Smooth muscle cell (in vitro differentiated cells): ENCODE measurements around the gene ITGAV. TPM values are rescaled to one million over a fixed set of nuclear protein-coding genes. Genes with fewer than 3 reads are reported as not detected.

Experiments
- DNase-seq: peaks from one replicate; lab custom pipeline; 2025; ENCODE audit not compliant: unreplicated experiment; lab: John Stamatoyannopoulos, UW
- H2AFZ ChIP-seq: fragments of 200-600 bp; sonication (generic); 2 replicates; pipeline ENCODE4 v1.6.0; 2016; ENCODE audit warnings: antibody characterized with exemption, low read depth, mild to moderate bottlenecking
- H3F3A ChIP-seq: fragments of 200-600 bp; sonication (generic); 2 replicates; pipeline ENCODE4 v1.6.0; 2017; ENCODE audit warnings: antibody characterized with exemption, low read depth
- H3K27ac ChIP-seq: fragments of 200-600 bp; sonication (generic); 2 replicates; pipeline ENCODE4 v1.5.1; 2016; ENCODE audit warnings: low read depth, mild to moderate bottlenecking
- H3K27me3 ChIP-seq: fragments of 200-600 bp; sonication (generic); 2 replicates; pipeline ENCODE4 v1.6.1; 2016; ENCODE audit warnings: low read depth, mild to moderate bottlenecking
- H3K36me3 ChIP-seq: fragments of 200-600 bp; sonication (generic); 2 replicates; pipeline ENCODE4 v1.5.1; 2016; ENCODE audit warnings: low read depth
- H3K4me1 ChIP-seq: fragments of 200-600 bp; sonication (generic); 2 replicates; pipeline ENCODE4 v1.5.1; 2016; ENCODE audit warnings: low read depth
- H3K4me2 ChIP-seq: fragments of 200-600 bp; sonication (generic); 2 replicates; pipeline ENCODE4 v1.6.0; 2016; ENCODE audit warnings: mild to moderate bottlenecking
- H3K4me3 ChIP-seq: fragments of 200-600 bp; sonication (generic); 2 replicates; pipeline ENCODE4 v1.5.1; 2016; ENCODE audit warnings: mild to moderate bottlenecking
- H3K79me2 ChIP-seq: fragments of 200-600 bp; sonication (generic); 2 replicates; pipeline ENCODE4 v1.6.0; 2016; ENCODE audit warnings: low read depth, mild to moderate bottlenecking
- H3K9ac ChIP-seq: fragments of 200-600 bp; sonication (generic); 2 replicates; pipeline ENCODE4 v1.6.0; 2016; ENCODE audit warnings: low read depth
- H3K9me3 ChIP-seq: fragments of 200-600 bp; sonication (generic); replicated peaks from 2 replicates; pipeline ENCODE4 v1.5.1; 2016; ENCODE audit warnings: low read depth
- H4K20me1 ChIP-seq: fragments of 200-600 bp; sonication (generic); 2 replicates; pipeline ENCODE4 v1.6.0; 2016; ENCODE audit warnings: low read depth
- WGBS: methylation state at CpG from one replicate; pipeline ENCODE4 v1.1.7; 2016; ENCODE audit warnings: low lambda C conversion rate; 5-methylcytosine and 5-hydroxymethylcytosine counted together
- polyA plus RNA-seq: library from polyadenylated mRNA; unstranded; fragments of >200 nt; fragmentation: Nextera tagmentation; extraction: Ambion mirVana; gene quantifications from 2 replicates; pipeline ENCODE4 v1.2.1, GENCODE V29; 2016
- total RNA-seq: library from RNA; depleted of rRNA; stranded (reverse); fragments of >200 nt; gene quantifications from 2 replicates; pipeline ENCODE4 v1.2.3, GENCODE V29; 2014
- TF ChIP-seq, protein P1 (sequence below): fragments of 200-600 bp; sonication (generic); IDR thresholded peaks from 2 replicates; pipeline ENCODE4 v1.5.1; 2017; ENCODE audit warnings: borderline replicate concordance, mild to moderate bottlenecking, antibody characterized with exemption; ENCODE audit not compliant: insufficient read depth, poor library complexity, severe bottlenecking

The ITGAV gene
- total and polyA plus RNA-seq, 2 experiments from 2014 or later: 70.8 to 360 TPM

GRCh38 chr2:186716899-186717298 is 127.0 kb downstream of the ITGAV start:
- no peaks in the 10 kb centered on the region for H3F3A ChIP-seq
- H3K27me3 ChIP-seq: no peaks in the 10 kb centered on the region
- H2AFZ ChIP-seq: no peak overlapping the region
- H3K4me1 ChIP-seq: peaks cover 35% of the 10 kb centered on the region
- H4K20me1 ChIP-seq: no peaks in the 10 kb centered on the region
- H3K27ac ChIP-seq: no peak overlapping the region
- 79% methylated on average over 2 of the region's 2 CpGs for WGBS
- H3K36me3 ChIP-seq: no peaks in the 10 kb centered on the region
- DNase-seq: no peak
- no peak overlapping the region for H3K4me2 ChIP-seq
- TF ChIP-seq, protein P1, sequence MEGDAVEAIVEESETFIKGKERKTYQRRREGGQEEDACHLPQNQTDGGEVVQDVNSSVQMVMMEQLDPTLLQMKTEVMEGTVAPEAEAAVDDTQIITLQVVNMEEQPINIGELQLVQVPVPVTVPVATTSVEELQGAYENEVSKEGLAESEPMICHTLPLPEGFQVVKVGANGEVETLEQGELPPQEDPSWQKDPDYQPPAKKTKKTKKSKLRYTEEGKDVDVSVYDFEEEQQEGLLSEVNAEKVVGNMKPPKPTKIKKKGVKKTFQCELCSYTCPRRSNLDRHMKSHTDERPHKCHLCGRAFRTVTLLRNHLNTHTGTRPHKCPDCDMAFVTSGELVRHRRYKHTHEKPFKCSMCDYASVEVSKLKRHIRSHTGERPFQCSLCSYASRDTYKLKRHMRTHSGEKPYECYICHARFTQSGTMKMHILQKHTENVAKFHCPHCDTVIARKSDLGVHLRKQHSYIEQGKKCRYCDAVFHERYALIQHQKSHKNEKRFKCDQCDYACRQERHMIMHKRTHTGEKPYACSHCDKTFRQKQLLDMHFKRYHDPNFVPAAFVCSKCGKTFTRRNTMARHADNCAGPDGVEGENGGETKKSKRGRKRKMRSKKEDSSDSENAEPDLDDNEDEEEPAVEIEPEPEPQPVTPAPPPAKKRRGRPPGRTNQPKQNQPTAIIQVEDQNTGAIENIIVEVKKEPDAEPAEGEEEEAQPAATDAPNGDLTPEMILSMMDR: no peak
- H3K9ac ChIP-seq: no peak overlapping the region
- H3K9me3 ChIP-seq: no peaks in the 10 kb centered on the region
- H3K79me2 ChIP-seq: no peaks in the 10 kb centered on the region
- no peak overlapping the region for H3K4me3 ChIP-seq

GRCh38 chr2:186717320-186718007 is 127.6 kb downstream of the ITGAV start:
- Histone ChIP-seq H3K27ac (no peak overlapping the region), H2AFZ (no peak overlapping the region), H3F3A (no peaks in the 10 kb centered on the region), H3K9ac (no peak overlapping the region), H3K4me2 (no peak overlapping the region), H3K9me3 (no peaks in the 10 kb centered on the region), H3K4me3 (no peak overlapping the region), H4K20me1 (no peaks in the 10 kb centered on the region), H3K79me2 (no peaks in the 10 kb centered on the region), H3K27me3 (no peaks in the 10 kb centered on the region), H3K36me3 (no peaks in the 10 kb centered on the region), H3K4me1 (peaks cover 35% of the 10 kb centered on the region)
- WGBS: 77% methylated on average over 3 of the region's 3 CpGs
- TF ChIP-seq, protein P1: no peak
- no peak for DNase-seq

DNA sequence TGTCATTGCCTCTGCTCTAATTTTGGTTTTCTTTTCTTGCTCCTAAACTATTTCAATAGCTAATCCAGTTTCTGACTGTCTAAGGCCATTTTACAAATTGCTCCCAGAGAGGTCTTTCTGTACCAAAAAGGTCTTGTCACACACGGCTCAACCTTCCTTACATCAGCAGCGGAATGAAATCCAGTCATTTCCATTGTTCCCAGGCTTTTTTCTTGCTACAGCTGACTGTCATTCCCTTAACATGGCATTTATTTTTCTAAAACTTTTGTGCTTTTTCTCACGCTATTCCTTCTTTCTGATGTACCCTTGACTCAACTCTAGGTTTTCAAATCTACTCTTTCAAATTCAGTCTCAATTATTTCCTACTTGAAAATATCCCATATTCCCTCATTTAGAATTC is 128.3 kb downstream of the ITGAV start:
- Histone ChIP-seq H3K79me2 (no peaks in the 10 kb centered on the region), H3K36me3 (no peaks in the 10 kb centered on the region), H3K4me2 (no peak overlapping the region), H3K27me3 (no peaks in the 10 kb centered on the region), H4K20me1 (no peaks in the 10 kb centered on the region), H3K4me3 (no peak overlapping the region), H2AFZ (no peak overlapping the region), H3F3A (no peaks in the 10 kb centered on the region), H3K4me1 (peaks cover 35% of the 10 kb centered on the region), H3K9ac (no peak overlapping the region), H3K27ac (no peak overlapping the region), H3K9me3 (no peaks in the 10 kb centered on the region)
- TF ChIP-seq, protein P1: no peak
- WGBS: 88% methylated on average over 3 of the region's 3 CpGs
- DNase-seq: no peak

DNA sequence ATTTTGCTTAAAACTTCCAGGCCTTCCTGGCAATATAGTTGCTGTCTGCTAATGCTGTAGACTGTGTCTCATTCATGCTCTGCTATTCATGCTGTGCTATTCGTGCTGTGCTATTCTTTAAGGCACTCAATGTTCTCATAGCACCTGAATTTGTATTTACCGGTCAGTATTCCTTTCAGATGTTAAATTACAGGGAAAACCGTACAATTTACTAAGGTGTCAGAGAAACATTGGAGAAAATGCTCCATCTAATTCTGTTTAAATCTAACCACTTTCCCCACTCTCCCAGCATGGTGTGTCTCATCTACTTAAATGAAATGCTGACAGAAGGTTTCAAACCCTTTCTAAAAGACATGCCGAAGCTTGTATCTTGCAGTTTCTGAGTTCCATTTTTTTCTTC is 129.0 kb downstream of the ITGAV start:
- TF ChIP-seq, protein P1: no peak
- no peak overlapping the region for H2AFZ ChIP-seq
- H3K4me2 ChIP-seq: no peak overlapping the region
- H3K4me1 ChIP-seq: peaks cover 35% of the 10 kb centered on the region
- no peaks in the 10 kb centered on the region for H3K36me3 ChIP-seq
- H3K27ac ChIP-seq: no peak overlapping the region
- no peaks in the 10 kb centered on the region for H3K27me3 ChIP-seq
- no peaks in the 10 kb centered on the region for H3K79me2 ChIP-seq
- H3K9me3 ChIP-seq: no peaks in the 10 kb centered on the region
- 73% methylated on average over 4 of the region's 4 CpGs for WGBS
- H3K9ac ChIP-seq: no peak overlapping the region
- no peaks in the 10 kb centered on the region for H4K20me1 ChIP-seq
- H3F3A ChIP-seq: no peaks in the 10 kb centered on the region
- DNase-seq: no peak
- no peak overlapping the region for H3K4me3 ChIP-seq
